Stimulated activated CD4-positive, alpha-beta T cell treated with anti-CD3 and anti-CD28 coated beads, Interleukin-1b, Interleukin-23, amount 100 ng/mL, for 1 hour (primary cell): Measurements from ENCODE around the gene TMIGD2.
"Not testable (repeated sequence)": the region's sequence is repeated elsewhere in the genome, so short reads cannot be mapped to it uniquely, and the experiment has no call there.

Source experiments
- DNase-seq, 2 donors: peaks; one replicate each; pipeline ENCODE4 v3.0.0-alpha.2; 2020; ENCODE audit warnings: low read depth in 2 of 2

Gene TMIGD2, protein sequence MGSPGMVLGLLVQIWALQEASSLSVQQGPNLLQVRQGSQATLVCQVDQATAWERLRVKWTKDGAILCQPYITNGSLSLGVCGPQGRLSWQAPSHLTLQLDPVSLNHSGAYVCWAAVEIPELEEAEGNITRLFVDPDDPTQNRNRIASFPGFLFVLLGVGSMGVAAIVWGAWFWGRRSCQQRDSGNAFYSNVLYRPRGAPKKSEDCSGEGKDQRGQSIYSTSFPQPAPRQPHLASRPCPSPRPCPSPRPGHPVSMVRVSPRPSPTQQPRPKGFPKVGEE

GRCh38 chr19:4302243-4302640, at the start of gene TMIGD2:
TMIGD2 (minus strand) TSS chr19:4302389; CDS start chr19:4302385, 4 bp downstream.
- no peak for DNase-seq

GRCh38 chr19:4350726-4351125, 48.5 kb upstream of the TMIGD2 start:
- no peak for DNase-seq

- no peak for DNase-seq
Observed at GRCh38 chr19:4350111-4350510, 47.9 kb upstream of the TMIGD2 start.

- DNase-seq, result not testable (repeated sequence)
Observed at GRCh38 chr19:4349225-4349624, 47.0 kb upstream of the TMIGD2 start.

DNA sequence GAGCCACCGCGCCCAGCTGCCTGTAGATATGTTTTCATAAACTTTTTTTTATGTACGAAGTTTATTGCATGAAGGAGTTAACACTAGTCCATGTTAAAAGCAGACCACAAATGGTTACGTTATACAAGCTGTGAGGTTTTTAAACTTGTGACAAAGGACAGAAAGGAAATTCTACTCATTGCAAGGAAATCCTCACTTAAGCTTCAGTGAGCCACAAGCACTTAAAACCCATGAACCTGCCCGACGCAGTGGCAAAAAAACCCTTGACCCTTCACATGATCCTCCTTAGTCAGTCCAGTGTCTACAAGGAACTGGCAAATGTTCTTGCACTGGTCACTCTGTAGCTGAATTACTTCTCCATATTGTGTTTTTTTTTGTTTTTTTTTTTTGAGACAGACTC, 45.3 kb upstream of the TMIGD2 start:
- DNase-seq, result no peak

GRCh38 chr19:4346020-4346383, 43.8 kb upstream of the TMIGD2 start:
- DNase-seq, result no peak

DNA sequence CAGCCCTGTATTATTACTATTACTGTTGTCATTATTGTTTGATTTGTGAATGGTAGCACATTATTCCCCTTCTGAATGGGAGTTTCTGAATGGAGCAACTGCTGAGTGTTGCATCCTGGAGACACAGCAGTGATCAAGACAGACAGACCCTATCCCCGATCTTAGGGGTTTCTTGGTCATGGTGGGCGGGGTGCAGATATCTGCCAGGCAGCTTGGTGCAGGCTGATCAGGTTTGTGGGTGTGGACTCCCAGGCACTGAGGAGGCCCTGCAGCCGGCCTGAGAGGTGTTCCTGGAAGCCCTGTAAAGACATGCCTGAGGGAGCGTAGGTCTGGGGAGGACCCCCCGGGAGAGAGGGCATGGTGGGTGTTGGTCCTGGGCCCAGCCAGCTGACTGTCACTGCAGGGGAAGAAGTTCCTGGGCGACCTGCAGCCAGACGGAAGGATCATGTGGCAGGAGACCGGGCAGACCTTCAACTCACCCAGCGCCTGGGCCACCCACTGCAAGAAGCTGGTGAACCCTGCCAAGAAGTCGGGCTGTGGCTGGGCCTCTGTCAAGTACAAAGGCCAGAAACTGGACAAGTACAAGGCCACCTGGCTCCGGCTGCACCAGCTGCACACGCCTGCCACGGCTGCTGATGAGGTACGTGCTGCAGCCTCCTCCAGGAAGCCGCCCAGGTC, 43.3 kb upstream of the TMIGD2 start:
- DNase-seq, result no peak

- DNase-seq, result peak; percentile 81 to 95
Observed at GRCh38 chr19:4343370-4344307, 41.5 kb upstream of the TMIGD2 start, which contains the start of gene MPND. MPND (plus strand) TSS chr19:4343562; CDS start chr19:4343594, 32 bp downstream.

DNA sequence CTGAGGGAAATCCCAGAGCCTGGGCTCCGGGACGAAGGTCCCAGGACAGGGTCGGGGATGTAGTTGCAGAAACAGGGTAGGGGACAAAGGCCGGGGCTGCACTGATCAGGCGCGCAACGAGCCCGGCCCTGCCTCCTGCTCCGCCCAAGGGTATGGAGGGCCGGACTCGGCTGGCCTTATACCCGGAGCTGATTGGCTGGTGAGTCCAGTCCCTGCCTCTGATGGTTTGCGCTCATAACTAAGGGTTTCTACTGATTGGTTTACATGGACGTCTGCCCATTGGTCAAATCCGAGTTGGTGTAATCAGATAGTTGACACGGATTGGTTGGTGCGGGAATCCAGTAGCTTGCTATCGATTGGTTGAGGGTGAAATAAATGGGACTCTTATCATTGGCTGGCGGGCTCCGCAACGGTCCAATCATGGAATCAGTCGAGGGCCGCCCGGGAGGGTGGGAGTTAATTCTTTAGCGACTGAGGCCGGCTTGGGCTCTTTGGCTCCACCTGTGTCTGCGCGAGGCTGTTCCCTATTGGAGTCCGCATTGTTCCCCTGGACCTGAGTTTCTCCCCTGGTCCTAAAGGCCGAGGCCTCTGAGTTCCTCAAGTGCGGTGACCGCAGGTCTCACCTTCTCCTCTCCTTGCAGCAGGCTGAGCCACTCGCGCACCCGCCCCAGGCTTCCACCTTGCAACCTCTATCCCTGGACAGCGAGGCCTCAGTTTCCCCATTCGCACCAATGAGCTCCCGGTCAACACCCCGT, 40.6 kb upstream of the TMIGD2 start:
- peak; percentile 64 to 80 for DNase-seq

DNA sequence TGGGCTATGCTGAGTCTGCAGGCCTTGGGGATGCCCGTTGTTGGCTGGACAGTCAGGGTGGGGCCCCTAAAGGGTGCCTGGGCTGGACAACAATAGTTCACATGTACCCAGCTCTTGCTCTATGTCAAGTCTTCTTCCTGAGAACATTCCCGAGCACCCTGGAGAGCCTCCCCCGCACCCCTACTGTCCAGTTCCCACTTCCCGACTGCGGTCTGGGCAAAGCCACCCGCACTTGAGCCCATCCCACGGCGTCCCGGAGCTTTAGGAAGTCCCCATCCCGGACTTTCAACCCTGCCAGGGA, 40.1 kb upstream of the TMIGD2 start:
- no peak for DNase-seq

DNA sequence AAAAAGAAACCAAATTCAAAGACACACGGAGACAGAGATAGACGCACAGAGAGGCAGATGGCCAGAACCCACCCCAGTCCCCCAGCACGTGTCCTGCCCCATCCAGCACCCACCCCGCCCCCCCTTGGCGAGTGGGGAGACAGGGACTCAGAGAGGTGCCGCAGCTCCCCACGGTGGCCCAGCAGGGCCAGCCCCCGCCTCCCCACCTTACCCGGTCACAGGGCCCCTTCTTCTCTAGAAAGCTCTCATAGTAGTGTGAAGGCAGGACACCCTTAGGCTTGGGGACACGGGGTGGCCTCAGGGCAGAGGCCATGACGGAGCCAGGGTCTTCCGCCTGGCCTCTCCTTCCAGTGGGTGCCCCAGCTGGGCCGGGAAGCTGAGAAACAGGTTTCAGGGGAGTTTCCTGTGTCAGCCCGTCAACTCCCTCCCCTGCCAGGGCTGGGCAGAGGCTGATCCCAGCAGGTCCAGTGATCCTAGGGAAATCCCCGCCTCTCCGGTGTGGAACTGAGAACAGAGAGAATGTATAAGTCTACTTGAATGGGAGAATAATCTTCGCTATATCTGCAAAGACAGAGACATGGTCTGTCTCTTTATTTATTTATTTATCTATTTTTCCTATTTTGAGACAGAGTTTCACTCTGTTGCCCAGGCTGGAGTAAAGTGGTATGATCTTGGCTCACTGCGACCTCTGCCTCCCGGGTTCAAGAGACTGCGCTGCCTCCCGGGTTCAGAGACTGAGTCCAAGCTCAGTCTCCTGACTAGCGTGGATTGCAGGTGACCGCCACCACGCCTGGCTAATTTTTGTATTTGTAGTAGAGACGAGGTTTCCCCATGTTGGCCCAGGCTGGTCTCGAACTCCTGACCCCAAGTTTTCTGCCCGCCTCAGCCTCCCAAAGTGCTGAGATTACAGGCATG, 36.5 kb upstream of the TMIGD2 start, which contains the start of gene STAP2:
Gene STAP2 (minus strand): TSS at position 387 of the 915 bp plus-strand sequence. CDS start 74 bp downstream, at position 313.
- DNase-seq, result no peak

DNA sequence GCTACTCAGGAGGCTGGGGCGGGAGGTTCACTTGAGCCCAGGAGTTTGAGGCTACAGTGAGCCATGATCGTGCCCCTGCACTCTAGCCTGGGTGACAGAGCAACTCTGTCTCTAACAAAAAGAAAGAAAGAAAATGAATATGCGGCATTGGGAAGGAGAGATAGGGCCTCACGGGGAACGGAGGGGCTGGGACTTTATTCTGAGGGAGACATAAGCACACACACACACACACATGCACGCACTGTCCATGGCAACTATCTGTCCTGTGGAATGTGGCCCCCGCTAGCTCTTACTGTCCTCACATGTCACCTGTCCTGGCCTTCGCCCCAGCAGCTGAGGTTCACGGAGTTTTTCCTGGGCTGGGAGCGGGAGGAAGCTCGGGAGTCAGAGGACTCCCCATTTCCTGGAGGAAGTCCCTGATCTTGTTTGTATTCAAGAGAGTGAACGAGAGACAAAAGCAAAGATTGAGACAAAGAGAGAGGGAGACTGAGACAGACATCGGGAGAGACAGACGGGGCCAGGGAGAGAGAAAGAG, 35.8 kb upstream of the TMIGD2 start:
- no peak for DNase-seq

- no peak for DNase-seq
Observed at GRCh38 chr19:4334929-4335570, 32.9 kb upstream of the TMIGD2 start.

DNA sequence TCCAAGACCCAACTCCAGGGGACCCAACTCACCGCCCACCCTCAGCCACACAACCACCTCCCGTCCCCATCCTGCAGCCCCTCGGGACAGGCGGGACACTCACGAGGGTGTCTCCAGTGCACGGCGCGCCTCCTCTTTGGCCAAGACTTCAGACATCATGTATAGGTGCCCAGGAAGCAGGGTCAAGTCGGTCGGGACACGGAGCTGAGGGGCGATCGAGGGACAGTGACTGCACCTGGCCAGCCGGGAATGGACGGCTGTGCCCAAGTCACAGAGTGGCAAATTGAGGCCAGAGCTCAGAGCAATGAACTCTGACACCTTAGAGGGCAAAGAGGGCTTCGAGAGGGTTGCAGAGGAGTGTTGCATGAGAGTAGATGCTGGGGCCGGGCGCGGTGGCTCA, 27.7 kb upstream of the TMIGD2 start:
- no peak for DNase-seq

DNA sequence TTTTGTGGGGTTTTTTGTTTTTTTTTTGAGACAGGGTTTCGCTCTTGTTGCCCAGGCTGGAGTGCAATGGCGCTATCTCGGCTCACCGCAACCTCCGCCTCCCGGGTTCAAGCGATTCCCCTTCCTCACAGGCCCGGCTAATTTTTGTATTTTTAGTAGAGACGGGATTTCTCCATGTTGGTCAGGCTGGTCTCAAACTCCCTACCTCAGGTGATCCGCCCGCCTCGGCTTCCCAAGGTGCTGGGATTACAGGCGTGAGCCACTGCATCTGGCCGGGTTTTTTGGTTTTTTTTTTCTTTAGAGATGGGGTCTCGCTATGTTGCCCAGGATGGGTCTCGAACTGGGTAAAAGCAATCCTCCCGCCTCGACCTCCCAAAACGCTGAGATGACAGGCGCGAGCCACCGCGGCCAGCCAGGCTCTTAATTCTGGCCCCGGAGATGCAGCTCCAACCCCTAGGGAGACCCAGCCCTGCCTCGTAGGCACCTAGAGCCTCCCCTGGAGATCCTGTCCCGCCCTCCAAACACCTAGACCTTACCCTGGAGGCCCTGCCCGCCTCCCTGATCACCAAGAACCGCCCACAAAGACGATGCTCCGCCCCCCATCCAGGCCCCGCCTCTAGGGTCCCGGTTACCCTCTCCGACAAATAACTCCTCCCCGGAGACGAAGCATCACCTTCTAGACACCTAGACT, 26.9 kb upstream of the TMIGD2 start:
- DNase-seq, result peak in 1 of 2 donors; percentile 49

GRCh38 chr19:4328243-4328990, 26.2 kb upstream of the TMIGD2 start:
- peak; percentile 81 to 98 for DNase-seq

DNA sequence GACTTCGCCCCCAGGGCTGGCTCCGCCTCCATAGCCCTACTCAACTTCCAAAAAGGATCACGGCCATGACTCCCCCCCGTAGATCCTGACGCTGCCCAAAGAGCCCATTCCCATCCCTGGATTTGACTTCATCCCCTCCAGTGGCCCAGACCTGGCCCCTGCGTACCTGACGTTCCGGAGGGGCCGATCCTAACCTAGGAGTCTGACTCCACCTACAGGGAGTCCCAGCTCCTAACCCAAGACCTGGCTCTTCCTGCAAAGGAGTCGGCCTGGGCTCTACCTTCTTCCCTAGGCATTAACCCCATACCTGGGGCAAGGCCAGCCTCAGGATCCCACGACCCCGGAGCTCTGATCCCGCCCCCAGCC, 25.7 kb upstream of the TMIGD2 start:
- DNase-seq, result no peak

GRCh38 chr19:4327252-4327876, 25.2 kb upstream of the TMIGD2 start:
- peak in 1 of 2 donors; percentile 64 for DNase-seq
